ENCODE data around the gene LMF1. TPM values are rescaled to one million over a fixed set of nuclear protein-coding genes. Genes with fewer than 3 reads are reported as not detected.

The LMF1 gene
- total and polyA plus RNA-seq, 2 of the 13 experiments (the other 11 are each of a cell fraction or from before 2014, with no cell fraction given): 6.8 to 8.5 TPM

DNA sequence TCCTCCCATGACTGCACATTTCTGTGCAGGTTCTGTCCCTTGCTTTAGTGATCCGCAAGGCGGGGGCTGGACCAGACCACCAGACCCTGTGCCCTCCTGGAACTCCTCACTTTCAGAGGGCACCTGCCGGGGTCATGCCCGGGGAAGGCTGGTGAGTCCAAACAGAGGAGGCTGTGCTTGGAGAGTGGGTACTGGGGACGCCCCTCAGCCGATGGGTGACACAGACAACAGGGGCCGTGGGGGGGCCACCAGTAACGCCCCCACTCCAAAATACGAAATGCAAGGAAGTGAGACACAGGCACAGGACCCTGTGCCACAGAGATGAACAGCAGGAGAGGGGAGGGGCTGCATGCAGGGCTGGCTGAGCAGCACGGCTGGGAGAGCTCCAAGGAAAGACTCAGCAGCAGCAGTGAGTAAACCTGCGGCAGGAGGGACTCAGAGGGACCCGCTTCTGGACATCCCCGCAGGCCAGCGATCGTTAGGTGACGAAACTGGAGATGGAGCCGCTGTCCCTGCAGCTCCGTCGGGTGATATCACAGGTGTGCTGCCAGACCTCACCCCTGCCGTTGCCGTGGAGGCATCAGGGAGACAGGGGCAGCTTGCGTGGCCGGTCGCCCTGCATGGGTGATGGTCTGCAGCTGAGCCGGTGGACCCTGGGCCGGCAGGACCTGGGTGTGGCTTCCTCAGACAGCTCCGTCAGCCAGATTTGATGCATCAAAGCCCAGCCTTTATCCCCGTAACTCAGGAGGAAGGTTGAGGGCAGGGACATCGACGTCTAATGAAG is 99.0 kb downstream of the LMF1 start:
- no peak for DNase-seq (ENCODE audit: low spot score)
- Histone ChIP-seq H3K4me3 (replicated peaks in 1 of 3; ENCODE audit: insufficient read depth in 1 of 3, low read depth in 2 of 3, low read length in 3 of 3) (no peak overlapping the region), H3K27ac (ENCODE audit: extremely low read length, insufficient read depth, low read length) (no peak overlapping the region), H3K36me3 (replicated peaks in 1 of 2; ENCODE audit: control insufficient read depth in 1 of 2, insufficient read depth in 2 of 2, low read length in 2 of 2) (no peaks in the 10 kb centered on the region), H3K4me2 (ENCODE audit: low read depth, low read length) (no peak overlapping the region), H3K4me1 (ENCODE audit: insufficient read depth, low read length) (no peaks in the 10 kb centered on the region), H3K79me2 (ENCODE audit: insufficient read depth, low read length) (no peaks in the 10 kb centered on the region), H4K20me1 (ENCODE audit: insufficient read depth, low read length) (no peaks in the 10 kb centered on the region), H3K9ac (ENCODE audit: insufficient read depth, low read depth, low read length) (no peak overlapping the region), H2AFZ (ENCODE audit: low read length) (no peak overlapping the region), H3K27me3 (ENCODE audit: control insufficient read depth in 1 of 2, insufficient read depth in 2 of 2, low read length in 2 of 2) (no peaks in the 10 kb centered on the region), H3K9me3 (ENCODE audit: low read length) (no peaks in the 10 kb centered on the region)
- WGBS (ENCODE audit: low lambda C conversion rate): 62% methylated on average over 14 of the region's 30 CpGs
- ChIA-PET CTCF (ENCODE audit: low intra/inter-chr PET ratio, low total read pairs) (no interaction called here), POLR2A (no interaction called here)
- no peak for ATAC-seq
- FAIRE-seq: no peak
- no TSS peak for BruUV-seq (replicated peaks)
- in situ Hi-C loops (cut with HindIII; ENCODE audit: extremely low pct_ligation_motif_present, low pct_unique_long_range_greater_than_20kb): no loop called here
- intact Hi-C loops (cut with micrococcal nuclease; ENCODE audit: unreplicated experiment): no loop called here
- TF ChIP-seq ZNF253 (CRISPR knock-in tag; IDR thresholded peaks at IDR 0.05; ENCODE audit: borderline replicate concordance): no peak
- TF ChIP-seq NR2F6 (IDR thresholded peaks at IDR 0.05): no peak
- TF ChIP-seq NR2F6 (CRISPR knock-in tag; IDR thresholded peaks at IDR 0.05): no peak
- TF ChIP-seq SYNCRIP (IDR thresholded peaks at IDR 0.05; ENCODE audit: insufficient read depth, low read depth, low read length): no peak
- TF ChIP-seq ASH2L (IDR thresholded peaks at IDR 0.05; ENCODE audit: insufficient read length, low read depth, low read length): no peak
- TF ChIP-seq SIX4 (CRISPR knock-in tag; IDR thresholded peaks at IDR 0.05): no peak
- TF ChIP-seq ZFP82 (CRISPR knock-in tag; IDR thresholded peaks at IDR 0.05; ENCODE audit: borderline replicate concordance): no peak
- TF ChIP-seq ZBTB3 (CRISPR knock-in tag; IDR thresholded peaks at IDR 0.05; ENCODE audit: borderline replicate concordance, low read depth): no peak

All from HepG2 (cell line).